ENCODE data around the gene LBX2.

LBX2 gene

GRCh38 chr2:74450570-74451190 is 48.7 kb downstream of the LBX2 start:
- no peak for DNase-seq

GRCh38 chr2:74448771-74449170 is 50.6 kb downstream of the LBX2 start:
- no peak for DNase-seq
